HG03045 (cell line): ENCODE measurements around the gene DMD.

ENCODE experiments used
- ATAC-seq: cut with Tn5 transposase; IDR thresholded peaks from one replicate; pipeline ENCODE4 v1.9.1; 2021; ENCODE audit warnings: mild to moderate bottlenecking, moderate library complexity; ENCODE audit not compliant: unreplicated experiment

Gene DMD

GRCh38 chrX:32520789-32521188, 690.6 kb downstream of the DMD start:
- ATAC-seq = no peak

DNA sequence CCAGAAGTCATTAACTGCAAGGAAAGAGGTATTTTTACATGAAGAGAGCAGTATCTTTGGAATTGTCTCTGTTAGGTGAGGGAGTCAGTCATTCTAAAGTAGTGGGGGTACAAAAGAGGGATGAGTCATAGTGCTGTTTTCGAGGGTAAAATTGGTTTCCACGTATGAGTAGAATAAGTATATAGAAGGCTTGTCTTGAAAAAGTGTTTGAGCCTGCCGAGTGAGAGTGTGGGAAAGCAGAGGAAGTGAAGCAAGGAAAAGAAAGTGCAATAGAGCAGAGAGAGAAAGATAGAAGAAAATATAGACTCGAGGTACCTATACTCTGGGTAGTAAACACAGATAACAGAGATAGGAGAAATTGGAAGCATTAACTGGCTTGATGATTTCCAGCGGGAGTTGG, 696.4 kb downstream of the DMD start:
- peak; percentile 65 for ATAC-seq

- ATAC-seq = no peak
These were observed 709.7 kb downstream of the DMD start for GRCh38 chrX:32501606-32502005.

- no peak for ATAC-seq
These were observed 714.7 kb downstream of the DMD start for GRCh38 chrX:32496671-32497070.

DNA sequence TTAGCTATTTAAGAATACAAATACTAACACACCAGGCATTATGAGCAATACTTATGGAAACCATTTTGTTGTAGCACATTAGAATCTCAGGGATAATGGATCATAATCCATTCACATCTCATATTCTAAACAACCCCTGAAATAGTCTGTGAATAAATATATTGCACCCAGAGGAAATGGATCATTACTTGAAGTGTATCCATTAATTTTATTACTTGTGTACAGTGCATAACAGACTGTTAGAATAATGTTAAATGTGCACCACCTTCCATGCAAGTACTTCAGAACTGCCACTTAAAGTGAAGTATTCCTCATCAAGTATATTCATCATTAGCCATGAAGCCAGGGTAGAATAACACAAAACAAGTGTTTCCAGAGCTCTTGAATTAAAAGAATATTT, 715.5 kb downstream of the DMD start:
- ATAC-seq = no peak

DNA sequence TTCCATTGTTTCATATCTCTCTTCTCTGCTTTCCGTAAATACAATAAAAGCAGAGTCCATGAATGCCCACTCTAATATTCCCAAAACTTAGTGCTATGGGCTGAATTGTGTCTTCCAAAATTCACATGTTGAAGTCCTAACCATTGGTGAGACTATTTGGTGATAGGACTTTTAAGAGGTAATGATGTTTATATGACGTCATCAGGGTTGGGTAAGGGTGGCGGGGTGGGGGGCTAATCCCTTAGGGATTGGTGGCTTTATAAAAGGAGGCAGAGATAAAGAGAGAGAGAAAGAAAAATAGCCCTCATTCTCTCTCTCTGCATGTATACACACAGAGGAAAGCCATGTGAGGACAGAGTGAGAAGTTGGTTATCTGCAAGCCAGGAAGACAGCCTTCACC, 722.2 kb downstream of the DMD start:
- no peak for ATAC-seq

- no peak for ATAC-seq
These were observed 727.7 kb downstream of the DMD start for GRCh38 chrX:32483534-32484136.

DNA sequence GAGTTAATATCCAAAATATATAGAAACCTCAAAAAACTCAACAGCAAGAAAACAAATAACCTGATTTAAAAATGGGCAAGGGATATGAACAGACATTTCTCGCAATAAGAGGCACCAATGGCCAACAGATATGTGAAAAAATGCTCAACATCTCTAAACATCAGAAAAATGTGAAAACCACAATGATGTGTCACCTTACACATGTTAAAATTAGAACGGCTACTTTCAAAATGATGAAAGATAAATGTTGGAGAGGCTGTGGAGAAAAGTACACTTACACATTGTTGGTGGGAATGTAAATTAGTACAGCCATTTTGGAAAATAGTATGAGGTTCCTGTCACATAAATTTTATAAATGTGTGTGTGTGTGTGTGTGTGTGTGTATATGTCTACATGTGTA, 731.3 kb downstream of the DMD start:
- ATAC-seq = no peak

DNA sequence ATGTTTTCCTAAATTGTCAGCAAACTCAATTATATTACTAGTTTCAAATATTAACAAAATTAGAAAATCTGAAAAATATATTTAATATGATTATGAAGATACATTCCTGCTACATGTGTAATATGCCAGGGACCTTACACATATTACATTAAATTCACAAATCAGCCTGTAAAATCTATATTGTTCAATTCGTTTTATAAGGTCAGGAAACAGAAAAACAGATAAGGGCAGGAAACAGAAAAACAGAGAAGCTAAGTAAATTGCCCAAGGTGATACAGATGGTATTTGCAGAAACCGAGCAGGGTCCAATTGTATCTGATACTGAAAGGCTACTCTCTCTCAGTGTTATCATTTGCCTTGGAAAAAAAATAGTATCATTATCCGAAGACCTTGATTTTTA, 739.0 kb downstream of the DMD start:
- no peak for ATAC-seq

- no peak for ATAC-seq
These were observed 755.6 kb downstream of the DMD start for GRCh38 chrX:32455704-32456103.

GRCh38 chrX:32451954-32452695, 759.2 kb downstream of the DMD start:
- no peak for ATAC-seq

DNA sequence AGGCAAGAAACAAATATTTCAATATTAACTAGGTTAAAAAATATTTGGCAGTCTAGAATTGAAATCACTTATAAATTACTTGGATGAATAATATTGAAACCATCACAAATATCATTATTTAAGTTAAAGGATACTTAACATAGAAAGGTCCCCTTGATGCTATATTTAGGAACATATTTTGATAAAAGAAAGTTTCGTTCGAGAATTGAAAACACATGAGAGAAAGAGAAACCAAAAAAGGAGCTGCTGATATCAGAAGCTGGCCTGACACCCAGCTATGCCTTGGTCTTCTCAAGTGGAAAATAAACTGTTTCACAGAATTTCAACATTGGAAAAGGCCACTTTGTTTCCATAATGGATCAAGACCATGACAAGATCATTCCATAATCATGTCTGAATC, 762.4 kb downstream of the DMD start:
- ATAC-seq = peak; percentile 62

GRCh38 chrX:32448320-32448719, 763.0 kb downstream of the DMD start:
- peak; percentile 100 for ATAC-seq

- ATAC-seq = no peak
These were observed 763.7 kb downstream of the DMD start for GRCh38 chrX:32447640-32448039.

DNA sequence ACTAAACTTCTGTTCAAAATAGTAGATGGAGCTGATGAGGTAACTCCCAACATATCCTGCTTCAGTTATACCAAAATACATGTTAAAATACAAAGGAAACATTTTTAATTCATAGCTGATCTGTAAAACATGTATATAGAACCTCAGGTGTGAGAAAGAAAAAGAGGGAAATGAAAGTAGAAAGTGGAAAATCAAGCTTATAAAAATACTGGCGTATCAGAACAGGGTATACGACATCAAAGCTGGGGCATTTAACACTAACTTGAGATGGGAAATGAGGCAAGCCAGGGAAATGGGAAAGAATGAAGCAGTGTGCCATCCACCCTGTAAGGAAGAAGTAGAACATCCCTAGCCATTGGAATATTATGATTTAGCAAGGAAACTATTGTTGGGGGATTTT, 767.5 kb downstream of the DMD start:
- no peak for ATAC-seq

DNA sequence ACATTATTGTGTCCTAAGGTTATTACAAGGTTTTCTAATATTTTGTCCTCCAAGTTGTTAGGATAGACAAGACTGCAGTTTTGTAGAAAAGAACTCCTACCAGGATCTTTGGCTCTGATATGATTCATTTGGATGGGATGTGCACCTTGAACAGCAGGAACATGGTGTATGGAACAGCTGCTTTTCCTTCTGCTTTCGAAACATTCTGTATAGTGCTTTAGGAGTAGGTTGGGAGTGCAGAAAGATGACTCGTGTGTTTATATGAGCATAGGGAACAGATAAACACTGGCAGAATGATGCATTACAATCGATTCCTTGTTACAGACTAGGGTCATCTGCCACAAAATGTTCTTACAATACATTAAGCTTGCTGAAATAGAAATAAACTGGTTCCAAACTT, 790.1 kb downstream of the DMD start:
- ATAC-seq = no peak

- ATAC-seq = no peak
These were observed 803.0 kb downstream of the DMD start for GRCh38 chrX:32408389-32408788.

DNA sequence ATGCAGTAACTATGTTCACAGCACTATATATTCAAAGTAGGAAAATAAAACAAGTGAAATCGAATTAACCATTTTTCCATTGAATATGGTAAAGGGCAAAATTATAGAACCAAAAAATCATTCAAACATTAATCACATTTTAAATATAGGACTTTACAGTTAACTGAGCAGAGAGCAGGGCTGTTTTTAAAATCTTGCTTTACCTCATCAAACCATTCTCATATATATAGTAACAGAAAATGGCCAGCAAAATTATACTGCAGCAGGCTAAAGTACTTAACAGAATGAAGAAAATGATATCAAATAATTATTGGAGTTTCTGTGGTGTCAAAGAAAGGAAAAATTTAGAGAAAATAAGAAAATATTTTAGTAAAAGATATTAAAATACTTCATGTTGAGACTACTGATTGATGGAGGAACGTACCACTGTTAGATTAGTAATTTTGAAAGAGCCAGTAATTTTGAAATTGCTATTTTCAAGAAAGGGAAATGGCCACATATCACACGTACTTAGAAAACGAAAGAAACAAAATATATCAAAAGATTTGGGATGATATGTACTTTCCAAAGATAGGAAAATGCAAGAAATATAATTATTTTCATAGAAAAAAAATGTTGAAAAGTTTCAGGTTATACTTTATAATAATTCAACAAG, 813.7 kb downstream of the DMD start:
- ATAC-seq = no peak

DNA sequence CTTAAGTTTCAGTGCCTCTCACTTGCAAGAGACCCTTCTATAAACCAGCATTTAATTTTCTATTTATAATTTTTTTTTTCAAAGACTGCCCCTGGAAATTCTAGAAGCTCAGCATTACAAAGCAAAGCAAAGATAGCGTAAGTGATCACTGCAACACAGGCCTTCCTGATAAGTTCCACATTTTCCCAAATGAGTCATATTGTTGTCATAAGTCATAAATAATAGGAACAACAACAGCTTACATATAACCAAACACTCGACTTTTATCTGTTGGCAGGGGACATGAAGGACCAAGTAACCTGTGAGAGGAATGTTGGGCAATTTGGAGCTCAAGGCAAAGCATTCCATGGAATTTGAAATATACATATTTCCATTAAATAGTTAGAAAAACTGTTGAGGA, 815.5 kb downstream of the DMD start:
- no peak for ATAC-seq

DNA sequence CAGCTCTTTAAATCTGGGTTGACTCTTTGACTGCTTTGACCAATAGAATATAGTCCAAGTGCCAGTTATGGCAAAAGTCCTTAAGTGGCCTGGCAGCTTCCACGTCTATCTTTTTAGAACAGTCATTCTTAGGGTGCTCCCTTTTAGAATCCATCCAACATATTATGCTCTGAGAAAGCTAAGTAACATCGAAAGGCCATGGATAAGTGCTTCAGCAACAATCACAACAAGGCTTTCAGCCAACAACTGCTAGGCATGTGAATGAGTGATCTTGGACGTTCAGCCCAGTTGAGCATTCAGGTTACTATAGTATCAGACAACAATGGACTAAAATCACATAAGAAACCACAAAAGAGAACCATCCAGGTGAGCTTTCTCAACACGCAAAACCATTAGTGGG, 818.7 kb downstream of the DMD start:
- ATAC-seq = no peak

DNA sequence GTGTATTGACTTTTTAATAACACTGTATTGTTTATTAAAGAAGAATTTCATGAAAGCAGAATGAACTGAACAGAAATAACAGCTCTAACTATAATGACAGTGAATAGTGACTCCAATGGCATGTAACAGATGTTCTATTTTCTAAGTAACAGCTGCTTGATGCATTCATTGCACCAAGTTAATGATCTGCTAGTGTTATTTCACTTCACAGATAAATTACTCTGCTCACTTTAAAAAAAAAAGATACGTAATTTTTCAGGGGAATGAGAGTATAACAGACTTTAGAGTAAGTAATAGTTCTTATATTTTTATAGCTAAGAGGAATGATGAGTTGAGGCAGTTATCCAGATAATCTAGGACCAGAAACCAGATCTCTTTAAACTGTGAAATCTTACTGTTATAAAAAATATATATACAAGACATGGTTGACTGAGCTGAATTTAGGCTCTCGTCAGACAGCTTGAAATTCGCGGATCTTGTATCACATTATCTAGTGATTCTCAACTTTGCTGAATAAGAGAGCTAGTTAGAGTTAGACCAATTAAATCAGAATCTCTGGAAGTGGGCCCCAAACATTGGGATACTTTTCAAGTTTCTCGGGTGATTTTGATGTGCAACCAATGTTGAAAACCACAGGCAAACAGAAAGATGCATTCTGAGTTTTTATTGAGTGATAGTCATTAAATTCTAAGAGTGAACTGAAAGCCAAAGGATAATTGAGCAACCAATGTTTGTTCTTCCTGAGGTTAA, 840.7 kb downstream of the DMD start:
- ATAC-seq = no peak
